ENCODE data around the gene RPUSD4. TPM values are rescaled to one million over a fixed set of nuclear protein-coding genes. Genes with fewer than 3 reads are reported as not detected.

The RPUSD4 gene
- polyA plus RNA-seq, 1 of the 3 experiments (the other 2 are of a cell fraction) = 18.0 TPM

DNA sequence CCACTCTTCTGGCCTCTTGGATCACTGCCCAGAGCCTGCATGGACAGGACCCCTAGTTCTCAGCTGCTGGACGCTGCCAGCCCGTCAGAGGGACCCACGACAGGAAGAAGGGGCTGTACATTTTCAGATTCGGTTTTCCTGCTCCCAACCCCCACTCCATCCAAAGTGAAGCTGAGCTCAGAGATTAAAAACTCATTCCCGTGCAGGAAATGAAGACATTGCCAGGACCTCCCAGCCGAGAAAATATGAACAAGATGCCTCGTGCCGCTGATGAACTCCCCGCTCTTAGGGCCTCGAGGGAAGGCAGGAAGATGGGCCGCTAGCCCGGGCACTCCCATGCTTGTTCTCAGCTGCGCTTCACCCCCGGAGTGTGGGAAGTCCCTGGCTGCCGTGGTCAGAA lies 36.1 kb downstream of the RPUSD4 start (continued):
- TF ChIP-seq MEF2A (IDR thresholded peaks at IDR 0.05; ENCODE audit: borderline replicate concordance, low read depth) = no peak
- TF ChIP-seq NFIC (IDR thresholded peaks at IDR 0.05; ENCODE audit: borderline replicate concordance) = no peak
- no peak for TF ChIP-seq RAD21 (IDR thresholded peaks at IDR 0.05; ENCODE audit: low read length)

DNA sequence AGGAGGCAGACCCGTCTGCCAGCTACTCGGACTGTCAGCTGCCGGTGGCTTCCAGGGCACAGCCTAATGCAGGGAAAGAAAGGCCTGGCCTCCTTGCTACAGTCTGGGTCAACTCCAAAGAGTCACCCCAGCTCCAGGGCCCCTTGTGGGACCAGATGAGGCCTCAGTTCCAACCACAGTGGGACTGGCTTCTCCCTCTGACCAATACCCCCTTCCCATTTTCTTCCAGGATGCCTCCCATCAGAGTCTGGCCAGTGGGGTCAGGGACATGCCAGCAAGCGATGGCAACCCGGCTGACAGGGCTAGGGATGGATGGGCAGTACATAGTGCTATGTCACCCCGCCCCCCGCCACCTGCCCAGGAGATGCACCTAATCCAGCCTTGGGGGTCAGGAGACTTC lies 36.6 kb downstream of the RPUSD4 start:
- Histone ChIP-seq H3K9me2 (no peaks in the 10 kb centered on the region), H3K9ac (no peak overlapping the region), H3K27me3 (ENCODE audit: insufficient read depth) (no peaks in the 10 kb centered on the region), H2AFZ (ENCODE audit: low read depth) (no peak overlapping the region), H3K4me3 (ENCODE audit: low read depth in 2 of 2, low read length in 1 of 2) (no peak overlapping the region), H3K9me3 (no peaks in the 10 kb centered on the region), H3K79me2 (ENCODE audit: insufficient read depth) (no peaks in the 10 kb centered on the region), H3K4me1 (ENCODE audit: control insufficient read depth in 1 of 2, insufficient read depth in 2 of 2, low read depth in 1 of 2, low read length in 1 of 2) (peaks cover 0 to 7% of the 10 kb centered on the region in 2 experiments; a peak in 1 of 4 replicates), H3K27ac (ENCODE audit: low read depth in 2 of 2, low read length in 1 of 2) (no peak overlapping the region), H3F3A (replicated peaks; ENCODE audit: insufficient read depth) (no peaks in the 10 kb centered on the region), H3K36me3 (replicated peaks in 1 of 2; ENCODE audit: control insufficient read depth in 1 of 2, insufficient read depth in 2 of 2, low read length in 1 of 2) (no peaks in the 10 kb centered on the region), H4K20me1 (ENCODE audit: insufficient read depth) (no peaks in the 10 kb centered on the region), H3K4me2 (no peak overlapping the region)
- CTCF ChIA-PET = interaction anchor here (0.6 to 1.8 kb wide), 6 partner anchors 10 to 252 kb away, joined by 3 to 5 read pairs (median 4); no protein-coding TSS in a partner anchor
- TF ChIP-seq JUND (IDR thresholded peaks at IDR 0.05) = no peak
- TF ChIP-seq, protein P1, sequence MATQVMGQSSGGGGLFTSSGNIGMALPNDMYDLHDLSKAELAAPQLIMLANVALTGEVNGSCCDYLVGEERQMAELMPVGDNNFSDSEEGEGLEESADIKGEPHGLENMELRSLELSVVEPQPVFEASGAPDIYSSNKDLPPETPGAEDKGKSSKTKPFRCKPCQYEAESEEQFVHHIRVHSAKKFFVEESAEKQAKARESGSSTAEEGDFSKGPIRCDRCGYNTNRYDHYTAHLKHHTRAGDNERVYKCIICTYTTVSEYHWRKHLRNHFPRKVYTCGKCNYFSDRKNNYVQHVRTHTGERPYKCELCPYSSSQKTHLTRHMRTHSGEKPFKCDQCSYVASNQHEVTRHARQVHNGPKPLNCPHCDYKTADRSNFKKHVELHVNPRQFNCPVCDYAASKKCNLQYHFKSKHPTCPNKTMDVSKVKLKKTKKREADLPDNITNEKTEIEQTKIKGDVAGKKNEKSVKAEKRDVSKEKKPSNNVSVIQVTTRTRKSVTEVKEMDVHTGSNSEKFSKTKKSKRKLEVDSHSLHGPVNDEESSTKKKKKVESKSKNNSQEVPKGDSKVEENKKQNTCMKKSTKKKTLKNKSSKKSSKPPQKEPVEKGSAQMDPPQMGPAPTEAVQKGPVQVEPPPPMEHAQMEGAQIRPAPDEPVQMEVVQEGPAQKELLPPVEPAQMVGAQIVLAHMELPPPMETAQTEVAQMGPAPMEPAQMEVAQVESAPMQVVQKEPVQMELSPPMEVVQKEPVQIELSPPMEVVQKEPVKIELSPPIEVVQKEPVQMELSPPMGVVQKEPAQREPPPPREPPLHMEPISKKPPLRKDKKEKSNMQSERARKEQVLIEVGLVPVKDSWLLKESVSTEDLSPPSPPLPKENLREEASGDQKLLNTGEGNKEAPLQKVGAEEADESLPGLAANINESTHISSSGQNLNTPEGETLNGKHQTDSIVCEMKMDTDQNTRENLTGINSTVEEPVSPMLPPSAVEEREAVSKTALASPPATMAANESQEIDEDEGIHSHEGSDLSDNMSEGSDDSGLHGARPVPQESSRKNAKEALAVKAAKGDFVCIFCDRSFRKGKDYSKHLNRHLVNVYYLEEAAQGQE (IDR thresholded peaks at IDR 0.05; ENCODE audit: low read depth, low read length) = no peak
- TF ChIP-seq, protein P2, sequence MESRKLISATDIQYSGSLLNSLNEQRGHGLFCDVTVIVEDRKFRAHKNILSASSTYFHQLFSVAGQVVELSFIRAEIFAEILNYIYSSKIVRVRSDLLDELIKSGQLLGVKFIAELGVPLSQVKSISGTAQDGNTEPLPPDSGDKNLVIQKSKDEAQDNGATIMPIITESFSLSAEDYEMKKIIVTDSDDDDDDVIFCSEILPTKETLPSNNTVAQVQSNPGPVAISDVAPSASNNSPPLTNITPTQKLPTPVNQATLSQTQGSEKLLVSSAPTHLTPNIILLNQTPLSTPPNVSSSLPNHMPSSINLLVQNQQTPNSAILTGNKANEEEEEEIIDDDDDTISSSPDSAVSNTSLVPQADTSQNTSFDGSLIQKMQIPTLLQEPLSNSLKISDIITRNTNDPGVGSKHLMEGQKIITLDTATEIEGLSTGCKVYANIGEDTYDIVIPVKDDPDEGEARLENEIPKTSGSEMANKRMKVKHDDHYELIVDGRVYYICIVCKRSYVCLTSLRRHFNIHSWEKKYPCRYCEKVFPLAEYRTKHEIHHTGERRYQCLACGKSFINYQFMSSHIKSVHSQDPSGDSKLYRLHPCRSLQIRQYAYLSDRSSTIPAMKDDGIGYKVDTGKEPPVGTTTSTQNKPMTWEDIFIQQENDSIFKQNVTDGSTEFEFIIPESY (IDR thresholded peaks at IDR 0.05; ENCODE audit: borderline replicate concordance, low read depth) = no peak
- TF ChIP-seq, protein P3, sequence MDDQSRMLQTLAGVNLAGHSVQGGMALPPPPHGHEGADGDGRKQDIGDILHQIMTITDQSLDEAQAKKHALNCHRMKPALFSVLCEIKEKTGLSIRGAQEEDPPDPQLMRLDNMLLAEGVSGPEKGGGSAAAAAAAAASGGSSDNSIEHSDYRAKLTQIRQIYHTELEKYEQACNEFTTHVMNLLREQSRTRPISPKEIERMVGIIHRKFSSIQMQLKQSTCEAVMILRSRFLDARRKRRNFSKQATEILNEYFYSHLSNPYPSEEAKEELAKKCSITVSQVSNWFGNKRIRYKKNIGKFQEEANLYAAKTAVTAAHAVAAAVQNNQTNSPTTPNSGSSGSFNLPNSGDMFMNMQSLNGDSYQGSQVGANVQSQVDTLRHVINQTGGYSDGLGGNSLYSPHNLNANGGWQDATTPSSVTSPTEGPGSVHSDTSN (IDR thresholded peaks at IDR 0.05) = no peak
- no peak for TF ChIP-seq RCOR1 (IDR thresholded peaks at IDR 0.05; ENCODE audit: low read length)
- no peak for TF ChIP-seq GATA2 (CRISPR knock-in tag; IDR thresholded peaks at IDR 0.05)
- no peak for TF ChIP-seq FOSL2 (IDR thresholded peaks at IDR 0.05; ENCODE audit: borderline replicate concordance, low read depth)
- TF ChIP-seq, protein P4, sequence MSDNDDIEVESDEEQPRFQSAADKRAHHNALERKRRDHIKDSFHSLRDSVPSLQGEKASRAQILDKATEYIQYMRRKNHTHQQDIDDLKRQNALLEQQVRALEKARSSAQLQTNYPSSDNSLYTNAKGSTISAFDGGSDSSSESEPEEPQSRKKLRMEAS (IDR thresholded peaks at IDR 0.05; ENCODE audit: low read depth) = no peak
- TF ChIP-seq, protein P5, sequence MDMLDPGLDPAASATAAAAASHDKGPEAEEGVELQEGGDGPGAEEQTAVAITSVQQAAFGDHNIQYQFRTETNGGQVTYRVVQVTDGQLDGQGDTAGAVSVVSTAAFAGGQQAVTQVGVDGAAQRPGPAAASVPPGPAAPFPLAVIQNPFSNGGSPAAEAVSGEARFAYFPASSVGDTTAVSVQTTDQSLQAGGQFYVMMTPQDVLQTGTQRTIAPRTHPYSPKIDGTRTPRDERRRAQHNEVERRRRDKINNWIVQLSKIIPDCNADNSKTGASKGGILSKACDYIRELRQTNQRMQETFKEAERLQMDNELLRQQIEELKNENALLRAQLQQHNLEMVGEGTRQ (IDR thresholded peaks at IDR 0.05; ENCODE audit: borderline replicate concordance, low read depth, low read length) = no peak
- TF ChIP-seq YY1 (IDR thresholded peaks at IDR 0.05; ENCODE audit: low read depth) = no peak
- TF ChIP-seq EZH2phosphoT487 (IDR thresholded peaks at IDR 0.05; ENCODE audit: borderline replicate concordance, low read depth) = no peak
- TF ChIP-seq, protein P6, sequence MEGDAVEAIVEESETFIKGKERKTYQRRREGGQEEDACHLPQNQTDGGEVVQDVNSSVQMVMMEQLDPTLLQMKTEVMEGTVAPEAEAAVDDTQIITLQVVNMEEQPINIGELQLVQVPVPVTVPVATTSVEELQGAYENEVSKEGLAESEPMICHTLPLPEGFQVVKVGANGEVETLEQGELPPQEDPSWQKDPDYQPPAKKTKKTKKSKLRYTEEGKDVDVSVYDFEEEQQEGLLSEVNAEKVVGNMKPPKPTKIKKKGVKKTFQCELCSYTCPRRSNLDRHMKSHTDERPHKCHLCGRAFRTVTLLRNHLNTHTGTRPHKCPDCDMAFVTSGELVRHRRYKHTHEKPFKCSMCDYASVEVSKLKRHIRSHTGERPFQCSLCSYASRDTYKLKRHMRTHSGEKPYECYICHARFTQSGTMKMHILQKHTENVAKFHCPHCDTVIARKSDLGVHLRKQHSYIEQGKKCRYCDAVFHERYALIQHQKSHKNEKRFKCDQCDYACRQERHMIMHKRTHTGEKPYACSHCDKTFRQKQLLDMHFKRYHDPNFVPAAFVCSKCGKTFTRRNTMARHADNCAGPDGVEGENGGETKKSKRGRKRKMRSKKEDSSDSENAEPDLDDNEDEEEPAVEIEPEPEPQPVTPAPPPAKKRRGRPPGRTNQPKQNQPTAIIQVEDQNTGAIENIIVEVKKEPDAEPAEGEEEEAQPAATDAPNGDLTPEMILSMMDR (IDR thresholded peaks at IDR 0.05) = no peak
- TF ChIP-seq FOXM1 (IDR thresholded peaks at IDR 0.05; ENCODE audit: low read depth) = no peak
- TF ChIP-seq, protein P7, sequence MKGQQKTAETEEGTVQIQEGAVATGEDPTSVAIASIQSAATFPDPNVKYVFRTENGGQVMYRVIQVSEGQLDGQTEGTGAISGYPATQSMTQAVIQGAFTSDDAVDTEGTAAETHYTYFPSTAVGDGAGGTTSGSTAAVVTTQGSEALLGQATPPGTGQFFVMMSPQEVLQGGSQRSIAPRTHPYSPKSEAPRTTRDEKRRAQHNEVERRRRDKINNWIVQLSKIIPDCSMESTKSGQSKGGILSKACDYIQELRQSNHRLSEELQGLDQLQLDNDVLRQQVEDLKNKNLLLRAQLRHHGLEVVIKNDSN (IDR thresholded peaks at IDR 0.05; ENCODE audit: borderline replicate concordance, low read depth) = no peak
- TF ChIP-seq, protein P8, sequence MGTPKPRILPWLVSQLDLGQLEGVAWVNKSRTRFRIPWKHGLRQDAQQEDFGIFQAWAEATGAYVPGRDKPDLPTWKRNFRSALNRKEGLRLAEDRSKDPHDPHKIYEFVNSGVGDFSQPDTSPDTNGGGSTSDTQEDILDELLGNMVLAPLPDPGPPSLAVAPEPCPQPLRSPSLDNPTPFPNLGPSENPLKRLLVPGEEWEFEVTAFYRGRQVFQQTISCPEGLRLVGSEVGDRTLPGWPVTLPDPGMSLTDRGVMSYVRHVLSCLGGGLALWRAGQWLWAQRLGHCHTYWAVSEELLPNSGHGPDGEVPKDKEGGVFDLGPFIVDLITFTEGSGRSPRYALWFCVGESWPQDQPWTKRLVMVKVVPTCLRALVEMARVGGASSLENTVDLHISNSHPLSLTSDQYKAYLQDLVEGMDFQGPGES (IDR thresholded peaks at IDR 0.05; ENCODE audit: low read depth, low read length) = no peak
- no peak for TF ChIP-seq EP300 (IDR thresholded peaks at IDR 0.05; ENCODE audit: borderline replicate concordance in 1 of 2, low read depth in 1 of 2, low read length in 1 of 2)
- no peak for DNase-seq
- WGBS (ENCODE audit: low lambda C conversion rate) = 88% methylated on average over 6 of the region's 7 CpGs
- POLR2A ChIA-PET = no interaction called here

All from SK-N-SH (cell line).